ENCODE results near the gene MYO10. TPM values are rescaled to one million over a fixed set of nuclear protein-coding genes. Genes with fewer than 3 reads are reported as not detected.

The MYO10 gene
- total and polyA plus RNA-seq, 2 experiments from 2014 or later = 119 to 276 TPM

GRCh38 chr5:16909464-16909863 lies 26.6 kb downstream of the MYO10 start:
- H3F3A ChIP-seq (replicated peaks; ENCODE audit: low read depth) = no peaks in the 10 kb centered on the region
- peaks cover 18% of the 10 kb centered on the region for H3K36me3 Mint-ChIP-seq (ENCODE audit: low read depth)
- ATAC-seq (no peak), DNase-seq (ENCODE audit: low spot score) (no peak)
- H2AFZ ChIP-seq = no peak overlapping the region
- peaks cover 98% of the 10 kb centered on the region for H3K79me2 ChIP-seq (replicated peaks; ENCODE audit: insufficient read depth)
- peaks cover 8% of the 10 kb centered on the region for H3K27me3 Mint-ChIP-seq (ENCODE audit: insufficient read depth, low read depth, poor library complexity)
- H3K36me3 ChIP-seq (ENCODE audit: insufficient read depth) = no peaks in the 10 kb centered on the region
- H4K20me1 ChIP-seq (replicated peaks; ENCODE audit: insufficient read depth) = peaks cover 9% of the 10 kb centered on the region; the same call in 1 of the 2 replicates
- no peaks in the 10 kb centered on the region for H3K9me2 ChIP-seq (ENCODE audit: insufficient read depth)
- TF ChIP-seq STAT1 (IDR thresholded peaks at IDR 0.05; ENCODE audit: unreplicated experiment) (no peak), REST (IDR thresholded peaks at IDR 0.05; ENCODE audit: unreplicated experiment) (no peak)
- H3K4me1 Mint-ChIP-seq = peaks cover 6% of the 10 kb centered on the region; the same call in 1 of the 3 replicates
- H3K4me3 Mint-ChIP-seq = no peak overlapping the region
- H3K9me3 Mint-ChIP-seq = peaks cover 13% of the 10 kb centered on the region
- no peaks in the 10 kb centered on the region for H3K27me3 ChIP-seq (ENCODE audit: insufficient read depth)
- H3K27ac ChIP-seq (ENCODE audit: low read depth) = no peak overlapping the region
- no peak overlapping the region for H3K4me3 ChIP-seq
- no peak overlapping the region for H3K27ac Mint-ChIP-seq
- H3K4me1 ChIP-seq (ENCODE audit: insufficient read depth) = no peaks in the 10 kb centered on the region; the same call in 1 of the 2 replicates
- H3K4me2 ChIP-seq = no peak overlapping the region

- ATAC-seq (no peak), DNase-seq (ENCODE audit: low spot score) (no peak)
- Histone ChIP-seq H3K36me3 (ENCODE audit: insufficient read depth) (no peaks in the 10 kb centered on the region), H3K4me1 (ENCODE audit: insufficient read depth) (peaks cover 3% of the 10 kb centered on the region; the same call in 1 of the 2 replicates), H3K27ac (ENCODE audit: low read depth) (no peak overlapping the region), H3F3A (replicated peaks; ENCODE audit: low read depth) (no peaks in the 10 kb centered on the region), H3K9me2 (ENCODE audit: insufficient read depth) (no peaks in the 10 kb centered on the region), H2AFZ (no peak overlapping the region), H3K4me2 (no peak overlapping the region), H3K79me2 (replicated peaks; ENCODE audit: insufficient read depth) (peaks cover 99% of the 10 kb centered on the region), H4K20me1 (replicated peaks; ENCODE audit: insufficient read depth) (0 out of 2 replicates have a peak, but pooled peaks cover 3% of the 10 kb centered on the region), H3K4me3 (no peak overlapping the region), H3K27me3 (ENCODE audit: insufficient read depth) (no peaks in the 10 kb centered on the region)
- Mint-ChIP-seq H3K27ac (no peak overlapping the region), H3K27me3 (ENCODE audit: insufficient read depth, low read depth, poor library complexity) (peaks cover 3% of the 10 kb centered on the region), H3K36me3 (ENCODE audit: low read depth) (peaks cover 18% of the 10 kb centered on the region), H3K4me1 (peaks cover 6% of the 10 kb centered on the region; the same call in 2 of the 3 replicates), H3K4me3 (no peak overlapping the region), H3K9me3 (peaks cover 13% of the 10 kb centered on the region)
- TF ChIP-seq CTCF (conservative IDR thresholded peaks at IDR 0.05; ENCODE audit: low read depth in 2 of 2) (no peak), JUNB (IDR thresholded peaks at IDR 0.05; ENCODE audit: unreplicated experiment) (no peak), ZNF331 (CRISPR knock-in tag; IDR thresholded peaks at IDR 0.05; ENCODE audit: low read depth) (no peak), ZNF462 (CRISPR knock-in tag; IDR thresholded peaks at IDR 0.05) (no peak), NANOG (IDR thresholded peaks at IDR 0.05; ENCODE audit: borderline replicate concordance) (no peak), EZH2phosphoT487 (IDR thresholded peaks at IDR 0.05; ENCODE audit: unreplicated experiment) (no peak)
Measured at GRCh38 chr5:16907270-16907669, 28.8 kb downstream of the MYO10 start.

Data from GM23338 (cell line).